ENCODE data around the gene NKAPD1.

GRCh38 chr11:112082729-112083128 lies 8.6 kb downstream of the NKAPD1 start:
- peak in 1 of 2 donors; percentile 39 for TF ChIP-seq POLR2A (IDR thresholded peaks at IDR 0.05)
- TF ChIP-seq, protein P1, sequence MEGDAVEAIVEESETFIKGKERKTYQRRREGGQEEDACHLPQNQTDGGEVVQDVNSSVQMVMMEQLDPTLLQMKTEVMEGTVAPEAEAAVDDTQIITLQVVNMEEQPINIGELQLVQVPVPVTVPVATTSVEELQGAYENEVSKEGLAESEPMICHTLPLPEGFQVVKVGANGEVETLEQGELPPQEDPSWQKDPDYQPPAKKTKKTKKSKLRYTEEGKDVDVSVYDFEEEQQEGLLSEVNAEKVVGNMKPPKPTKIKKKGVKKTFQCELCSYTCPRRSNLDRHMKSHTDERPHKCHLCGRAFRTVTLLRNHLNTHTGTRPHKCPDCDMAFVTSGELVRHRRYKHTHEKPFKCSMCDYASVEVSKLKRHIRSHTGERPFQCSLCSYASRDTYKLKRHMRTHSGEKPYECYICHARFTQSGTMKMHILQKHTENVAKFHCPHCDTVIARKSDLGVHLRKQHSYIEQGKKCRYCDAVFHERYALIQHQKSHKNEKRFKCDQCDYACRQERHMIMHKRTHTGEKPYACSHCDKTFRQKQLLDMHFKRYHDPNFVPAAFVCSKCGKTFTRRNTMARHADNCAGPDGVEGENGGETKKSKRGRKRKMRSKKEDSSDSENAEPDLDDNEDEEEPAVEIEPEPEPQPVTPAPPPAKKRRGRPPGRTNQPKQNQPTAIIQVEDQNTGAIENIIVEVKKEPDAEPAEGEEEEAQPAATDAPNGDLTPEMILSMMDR (IDR thresholded peaks at IDR 0.05), result no peak

Measured in heart left ventricle (tissue), 13 donors.